GM12878 (cell line): ENCODE results near the gene LCN9. TPM values are rescaled to one million over a fixed set of nuclear protein-coding genes. Genes with fewer than 3 reads are reported as not detected.

Experiments
- ATAC-seq: fragments of 200-7000 bp; cut with Tn5 transposase; 3 replicates; pipeline ENCODE4 v1.9.1; 2020; ENCODE audit warnings: mild to moderate bottlenecking, moderate library complexity
- BruUV-seq: library from RNA; stranded (reverse); fragments of 400-500 nt; replicated peaks from 2 replicates; lab custom pipeline; 2021; lab: Mats Ljungman, UMichigan
- CTCF ChIA-PET: fragments of 300-600 bp; sonication (Branson Sonifier 250); formaldehyde crosslinking; extraction: SDS; loops from one replicate; lab custom pipeline; 2021; ENCODE audit warnings: inconsistent platforms; lab: Yijun Ruan, JAX
- POLR2A ChIA-PET: fragments of 350-600 bp; formaldehyde crosslinking; extraction: SDS; loops from one replicate; lab custom pipeline; 2021; ENCODE audit warnings: inconsistent platforms; lab: Charles Lee
- RAD21 ChIA-PET: fragments of 300-600 bp; sonication (Branson Sonifier 250); formaldehyde crosslinking; loops from one replicate; lab custom pipeline; 2023; ENCODE audit warnings: antibody characterized with exemption; ENCODE audit not compliant: unreplicated experiment; lab: Charles Lee
- SMC1A ChIA-PET: fragments of 300-600 bp; sonication (Branson Sonifier 250); formaldehyde crosslinking; loops from one replicate; lab custom pipeline; 2023; ENCODE audit not compliant: unreplicated experiment, uncharacterized antibody; lab: Charles Lee
- DNase-seq: peaks from one replicate; pipeline ENCODE4 v3.0.0-alpha.2; 2011; ENCODE audit warnings: low read depth, low spot score
- FAIRE-seq: peaks from 3 replicates; lab custom pipeline; 2011; peaks lifted over from hg19 to GRCh38; lab: Jason Lieb, UNC
- H2AFZ ChIP-seq: 2 replicates; pipeline ENCODE4 v1.6.0; 2011; ENCODE audit warnings: low read depth, low read length, control low read depth; ENCODE audit not compliant: control insufficient read depth
- H3K27ac ChIP-seq: 2 replicates; pipeline ENCODE4 v1.5.1; 2011; ENCODE audit warnings: control low read depth; ENCODE audit not compliant: control insufficient read depth, insufficient read depth
- H3K27me3 ChIP-seq, 2 experiments: replicated peaks in 1 of 2; 2 replicates each; pipeline versions ENCODE4 v1.6.0 to v1.6.1; 2011; ENCODE audit warnings: low read length in 1 of 2; ENCODE audit not compliant: control insufficient read depth in 2 of 2, insufficient read depth in 2 of 2
- H3K36me3 ChIP-seq, 2 experiments: 2 replicates each; pipeline ENCODE4 v1.5.1; 2011; ENCODE audit warnings: low read length in 1 of 2; ENCODE audit not compliant: control insufficient read depth in 2 of 2, insufficient read depth in 2 of 2
- H3K4me1 ChIP-seq: 2 replicates; pipeline ENCODE4 v1.6.1; 2011; ENCODE audit warnings: mild to moderate bottlenecking, low read length, moderate library complexity, mixed read lengths; ENCODE audit not compliant: control insufficient read depth, insufficient read depth
- H3K4me2 ChIP-seq: 2 replicates; pipeline ENCODE4 v1.6.0; 2011; ENCODE audit warnings: control low read depth; ENCODE audit not compliant: control insufficient read depth, insufficient read depth
- H3K4me3 ChIP-seq: fragments of 200-600 bp; sonication (generic); 2 replicates; pipeline ENCODE4 v1.5.1; 2016
- H3K79me2 ChIP-seq: 2 replicates; pipeline ENCODE4 v1.6.0; 2011; ENCODE audit warnings: low read length; ENCODE audit not compliant: control insufficient read depth, insufficient read depth
- H3K9ac ChIP-seq: 2 replicates; pipeline ENCODE4 v1.8.0; 2011; ENCODE audit warnings: low read length, control low read depth, mixed read lengths; ENCODE audit not compliant: control insufficient read depth, insufficient read depth
- H3K9me3 ChIP-seq: replicated peaks from 3 replicates; pipeline ENCODE4 v1.5.1; 2011; ENCODE audit warnings: mild to moderate bottlenecking, low read length; ENCODE audit not compliant: control insufficient read depth, insufficient read depth
- H4K20me1 ChIP-seq: 2 replicates; pipeline ENCODE4 v1.6.0; 2011; ENCODE audit not compliant: control insufficient read depth, insufficient read depth
- CHD1 ChIP-seq: IDR thresholded peaks from 2 replicates; pipeline ENCODE4 v1.6.1; 2012; ENCODE audit warnings: low read depth, low read length, improper control_type of control experiment
- CHD4 ChIP-seq: fragments of 200-600 bp; sonication (generic); IDR thresholded peaks from 2 replicates; pipeline ENCODE4 v1.6.1; 2016; ENCODE audit warnings: mild to moderate bottlenecking
- EED ChIP-seq: sonication (generic); IDR thresholded peaks from 2 replicates; pipeline ENCODE4 v1.6.1; 2016; ENCODE audit warnings: antibody characterized with exemption, low read depth
- EGR1 ChIP-seq, 2 experiments: IDR thresholded peaks; 1 replicate in 1 of 2; 2 replicates in 1 of 2; pipeline ENCODE4 v1.6.1; 2011 to 2012; ENCODE audit warnings: low read depth in 2 of 2, low read length in 2 of 2, borderline replicate concordance in 1 of 2, mild to moderate bottlenecking in 1 of 2, moderate library complexity in 1 of 2
- FOXM1 ChIP-seq: IDR thresholded peaks from 2 replicates; pipeline ENCODE4 v1.6.1; 2012; ENCODE audit warnings: low read depth, mild to moderate bottlenecking, inconsistent platforms, low read length, moderate library complexity
- HDAC6 ChIP-seq: fragments of 200-600 bp; sonication (generic); IDR thresholded peaks from one replicate; pipeline ENCODE4 v1.8.0; 2017; ENCODE audit warnings: antibody characterized with exemption; ENCODE audit not compliant: unreplicated experiment
- NFXL1 ChIP-seq: fragments of 450-650 bp; IDR thresholded peaks from 2 replicates; pipeline ENCODE4 v1.6.1; 2017; ENCODE audit warnings: antibody characterized with exemption, mild to moderate bottlenecking, borderline replicate concordance
- WGBS: methylation state at CpG from one replicate; pipeline ENCODE4 v1.1.6; 2016; ENCODE audit warnings: low lambda C conversion rate; ENCODE audit not compliant: insufficient replicate concordance, insufficient coverage; ENCODE audit errors: missing lambda C conversion rate; 5-methylcytosine and 5-hydroxymethylcytosine counted together
- in situ Hi-C: fragments of 300-500 bp; cut with MboI; formaldehyde crosslinking; loops from 9 replicates; pipeline ENCODE4 v1.14.3; 2018; ENCODE audit warnings: mixed read lengths
- intact Hi-C: fragments of 100-400 bp; cut with micrococcal nuclease; formaldehyde crosslinking; loops from one replicate; pipeline ENCODE4 v1.14.2; 2022; ENCODE audit not compliant: unreplicated experiment
- polyA plus RNA-seq, 11 experiments: library from polyadenylated mRNA; depleted of rRNA in 4 of 11; unstranded in 6 of 11; stranded (reverse) in 5 of 11; fragments of >200 nt; fragmentation: Nextera tagmentation in 4 of 11; fragmentation: Illumina TruSeq in 1 of 11; extraction: Ambion mirVana in 4 of 11; extraction: Trizol in 1 of 11; gene quantifications; 1 replicate in 1 of 11; 2 replicates in 10 of 11; pipeline versions ENCODE4 v1.2.1 to v1.2.3, GENCODE V29; 2011 to 2016; ENCODE audit warnings: inconsistent platforms in 2 of 11, missing spikeins in 2 of 11, low read depth in 1 of 11
- total RNA-seq, 4 experiments: library from RNA; depleted of rRNA in 3 of 4; stranded (reverse); fragments of >200 nt in 3 of 4; fragmentation: Illumina TruSeq in 1 of 4; extraction: Trizol in 1 of 4; gene quantifications; 2 replicates each; pipeline versions ENCODE4 v1.2.1 to v1.2.3, GENCODE V29; 2013 to 2021

The LCN9 gene
- total and polyA plus RNA-seq, 10 of the 15 experiments (the other 5 are each of a cell fraction or from before 2014, with no cell fraction given), result not detected

DNA sequence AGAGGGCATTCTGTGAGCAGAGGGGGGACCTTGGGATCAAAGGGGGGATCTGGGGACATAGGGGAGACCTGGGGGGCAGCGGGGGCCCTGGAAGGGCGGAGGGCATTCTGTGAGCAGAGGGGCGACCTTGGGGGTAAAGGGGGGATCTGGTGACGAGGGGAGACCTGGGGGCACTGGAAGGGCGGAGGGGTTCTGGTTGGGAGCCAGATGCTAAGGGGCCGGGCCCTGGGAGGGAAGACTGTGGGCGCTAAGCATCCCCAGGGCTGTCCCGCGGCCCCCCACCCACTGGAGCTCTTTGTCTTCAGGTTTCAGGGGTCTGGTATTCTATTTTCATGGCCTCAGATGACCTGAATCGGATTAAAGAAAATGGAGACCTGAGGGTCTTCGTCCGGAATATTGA, 748 bp downstream of the LCN9 start (continued):
- no peak for TF ChIP-seq CHD4
- TF ChIP-seq HDAC6, result no peak
- TF ChIP-seq EGR1 (IDR thresholded peaks at IDR 0.05; ENCODE audit: borderline replicate concordance in 1 of 2, low read depth in 2 of 2, low read length in 2 of 2), result no peak
- TF ChIP-seq, all 136 proteins: peak for 0

DNA sequence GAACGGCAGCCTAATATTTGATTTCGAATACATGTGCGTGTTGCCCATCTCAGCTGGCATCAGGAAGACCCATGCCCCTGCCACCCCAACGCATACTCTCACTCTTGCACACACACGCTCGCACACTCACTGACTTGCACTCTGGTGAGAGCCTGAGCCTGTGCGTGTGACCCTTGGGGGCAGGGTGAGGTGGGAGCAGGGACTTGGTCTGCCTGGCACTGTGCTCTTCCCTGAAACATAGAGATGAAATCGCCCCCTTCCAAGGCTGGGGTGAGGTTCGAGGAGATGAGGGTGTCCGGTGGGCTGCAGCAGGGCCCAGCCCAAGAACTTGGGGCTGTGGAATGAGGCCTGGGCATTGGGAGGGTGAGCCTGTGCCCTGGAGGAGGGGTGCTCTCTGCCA, 1.2 kb downstream of the LCN9 start:
- ChIA-PET POLR2A (no interaction called here), CTCF (no interaction called here), RAD21 (no interaction called here), SMC1A (no interaction called here)
- no peak overlapping the region for H3K9ac ChIP-seq
- H3K79me2 ChIP-seq, result no peaks in the 10 kb centered on the region
- H2AFZ ChIP-seq, result no peak overlapping the region
- no peak overlapping the region for H3K4me3 ChIP-seq
- BruUV-seq, result no TSS peak
- H3K27me3 ChIP-seq, result no peaks in the 10 kb centered on the region
- intact Hi-C loops, result no loop called here
- no peak for FAIRE-seq
- no peak for DNase-seq
- no peak overlapping the region for H3K27ac ChIP-seq
- ATAC-seq, result no peak
- no peaks in the 10 kb centered on the region for H4K20me1 ChIP-seq
- no peaks in the 10 kb centered on the region for H3K36me3 ChIP-seq
- H3K9me3 ChIP-seq, result no peaks in the 10 kb centered on the region
- no peak for TF ChIP-seq EED
- no peak for TF ChIP-seq NFXL1
- TF ChIP-seq CHD1, result no peak
- TF ChIP-seq FOXM1, result no peak
- no peaks in the 10 kb centered on the region for H3K4me1 ChIP-seq
- H3K4me2 ChIP-seq, result no peak overlapping the region
- in situ Hi-C loops, result no loop called here
- WGBS, result 37% methylated on average over 10 of the region's 10 CpGs
